Measurements from ENCODE around the gene PRRT4. TPM values are rescaled to one million over a fixed set of nuclear protein-coding genes. Genes with fewer than 3 reads are reported as not detected.

PRRT4 gene
- total RNA-seq, 1 donor from 2014 or later: 9.5 TPM

DNA sequence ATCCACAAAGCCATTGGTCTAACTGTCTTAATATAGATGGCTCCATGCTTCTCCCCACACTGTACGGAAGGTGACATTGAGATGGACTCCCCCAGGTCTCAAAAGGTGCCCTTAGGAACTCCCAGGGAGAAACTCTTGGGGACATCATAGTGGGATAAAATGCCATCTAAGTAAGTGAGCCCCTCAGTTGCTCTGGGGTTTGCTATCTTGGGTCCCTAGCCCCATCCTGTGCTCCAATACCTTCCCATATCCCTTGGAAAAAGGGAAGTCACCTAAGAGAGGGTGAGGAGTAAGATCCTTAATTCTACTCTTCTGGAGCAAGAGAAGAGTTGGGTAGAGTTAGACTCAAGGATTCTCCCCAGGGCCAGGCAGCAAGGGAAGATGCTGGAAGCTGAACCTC, 7.9 kb downstream of the PRRT4 start:
- peaks cover 15% of the 10 kb centered on the region for H3K4me1 Mint-ChIP-seq
- no peak for TF ChIP-seq CTCF (IDR thresholded peaks at IDR 0.05; ENCODE audit: unreplicated experiment)
- no peak overlapping the region for H3K27ac Mint-ChIP-seq
- peaks cover 4% of the 10 kb centered on the region for H3K27me3 Mint-ChIP-seq (ENCODE audit: low read depth)
- no peak overlapping the region for H3K4me3 Mint-ChIP-seq
- no peaks in the 10 kb centered on the region for H3K36me3 Mint-ChIP-seq
- H3K9me3 Mint-ChIP-seq: no peaks in the 10 kb centered on the region
- DNase-seq (ENCODE audit: low spot score in 2 of 2, unreplicated experiment in 2 of 2): no peak

DNA sequence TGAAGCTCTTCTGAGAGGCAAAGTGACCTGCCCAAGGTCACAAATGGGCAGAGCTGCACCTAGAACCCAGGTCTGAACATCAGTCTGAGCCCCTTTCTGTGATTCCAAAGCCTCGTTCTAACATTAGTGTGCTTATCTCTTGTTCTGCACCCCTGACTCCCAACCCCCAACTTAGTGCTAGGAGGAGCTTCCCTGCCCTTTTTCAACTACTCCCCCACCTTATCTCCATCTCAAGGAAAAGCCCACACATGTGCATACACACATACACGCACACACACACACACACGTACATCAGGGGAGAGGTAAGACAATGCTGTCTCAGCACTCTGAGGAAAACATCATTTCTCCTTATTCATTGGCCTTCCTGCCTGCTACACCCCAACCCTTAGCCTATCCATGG, 8.3 kb downstream of the PRRT4 start:
- peaks cover 15% of the 10 kb centered on the region for H3K4me1 Mint-ChIP-seq
- DNase-seq (ENCODE audit: low spot score in 2 of 2, unreplicated experiment in 2 of 2): no peak
- H3K9me3 Mint-ChIP-seq: no peaks in the 10 kb centered on the region
- no peaks in the 10 kb centered on the region for H3K36me3 Mint-ChIP-seq
- H3K4me3 Mint-ChIP-seq: no peak overlapping the region
- peaks cover 4% of the 10 kb centered on the region for H3K27me3 Mint-ChIP-seq (ENCODE audit: low read depth)
- no peak overlapping the region for H3K27ac Mint-ChIP-seq
- no peak for TF ChIP-seq CTCF (IDR thresholded peaks at IDR 0.05; ENCODE audit: unreplicated experiment)

DNA sequence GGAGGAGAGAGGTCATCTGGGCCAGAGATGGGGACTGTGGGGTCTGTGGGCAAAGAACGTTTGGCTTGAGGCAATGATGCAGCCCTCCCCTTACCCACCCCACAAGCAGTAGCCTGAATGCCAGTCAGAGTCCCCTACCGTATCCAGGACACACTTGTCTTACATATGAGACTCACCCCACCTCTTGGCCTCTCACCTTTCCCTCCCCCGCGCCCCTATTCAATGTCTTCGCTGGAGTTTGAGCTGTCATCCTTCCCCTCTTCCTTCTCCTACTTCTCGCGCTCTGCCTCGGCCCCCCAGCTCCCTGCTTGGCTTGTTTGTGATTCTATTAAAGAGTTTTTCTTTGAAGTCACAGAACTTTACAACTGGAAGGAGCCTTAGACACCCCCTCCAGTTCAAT, 8.9 kb downstream of the PRRT4 start:
- no peaks in the 10 kb centered on the region for H3K9me3 Mint-ChIP-seq
- peaks cover 15% of the 10 kb centered on the region for H3K4me1 Mint-ChIP-seq
- TF ChIP-seq CTCF (IDR thresholded peaks at IDR 0.05; ENCODE audit: unreplicated experiment): no peak
- no peak for DNase-seq (ENCODE audit: low spot score in 2 of 2, unreplicated experiment in 2 of 2)
- peaks cover 4% of the 10 kb centered on the region for H3K27me3 Mint-ChIP-seq (ENCODE audit: low read depth)
- no peak overlapping the region for H3K27ac Mint-ChIP-seq
- no peak overlapping the region for H3K4me3 Mint-ChIP-seq
- no peaks in the 10 kb centered on the region for H3K36me3 Mint-ChIP-seq

- no peak for DNase-seq (ENCODE audit: low spot score in 2 of 2, unreplicated experiment in 2 of 2)
- H3K27me3 Mint-ChIP-seq (ENCODE audit: low read depth): peaks cover 4% of the 10 kb centered on the region
- H3K36me3 Mint-ChIP-seq: no peaks in the 10 kb centered on the region
- H3K27ac Mint-ChIP-seq: no peak overlapping the region
- H3K9me3 Mint-ChIP-seq: no peaks in the 10 kb centered on the region
- H3K4me3 Mint-ChIP-seq: no peak overlapping the region
- TF ChIP-seq CTCF (IDR thresholded peaks at IDR 0.05; ENCODE audit: unreplicated experiment): no peak
- H3K4me1 Mint-ChIP-seq: peaks cover 12% of the 10 kb centered on the region
Observed at GRCh38 chr7:128352153-128352537, 9.3 kb downstream of the PRRT4 start.

DNA sequence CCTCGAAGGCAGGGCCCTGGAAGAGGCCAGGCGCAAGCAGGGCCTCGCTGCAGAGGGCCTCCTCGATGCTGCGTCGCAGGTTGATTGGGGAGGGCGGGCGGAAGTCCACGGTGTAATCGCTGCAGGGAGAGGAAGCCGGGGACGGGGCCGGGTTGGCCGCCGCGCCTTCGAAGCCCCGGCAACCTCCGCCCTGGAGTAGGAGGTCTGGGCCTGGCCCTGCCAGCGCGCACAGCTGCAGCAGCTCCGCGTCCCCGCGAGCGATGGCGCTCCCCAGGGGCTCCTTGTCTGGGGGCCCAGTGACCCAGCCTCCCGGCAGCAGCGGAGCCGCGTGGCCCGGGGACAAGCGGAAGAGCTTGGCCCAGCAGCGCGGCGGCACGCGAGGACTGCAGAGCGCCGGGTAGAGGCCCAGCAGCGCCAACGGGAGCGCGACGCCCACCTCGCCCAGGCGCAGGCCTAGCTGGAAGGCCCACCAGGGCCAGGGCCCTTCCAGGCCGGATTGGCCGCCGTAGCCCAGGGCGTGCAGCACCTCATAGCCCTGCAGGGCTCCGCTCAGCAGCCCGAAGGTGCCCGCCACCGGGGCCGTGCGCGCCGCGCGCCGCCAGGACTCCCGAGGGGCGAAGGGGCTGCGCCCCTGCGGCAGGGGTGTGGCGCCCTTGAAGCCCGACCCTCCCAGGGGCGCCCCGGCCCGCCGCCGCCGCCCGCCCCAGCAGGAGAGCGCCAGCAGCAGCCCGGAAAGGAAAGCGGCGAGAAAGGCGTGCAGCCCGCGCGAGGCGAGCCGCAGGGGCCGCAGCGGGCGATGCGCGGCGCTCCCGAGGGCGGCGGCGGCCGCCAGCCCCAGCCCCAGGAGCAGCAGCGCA, 10.0 kb downstream of the PRRT4 start:
- Mint-ChIP-seq H3K27ac (no peak overlapping the region), H3K4me1 (peaks cover 6% of the 10 kb centered on the region), H3K4me3 (no peak overlapping the region), H3K9me3 (no peaks in the 10 kb centered on the region), H3K27me3 (ENCODE audit: low read depth) (peaks cover 4% of the 10 kb centered on the region), H3K36me3 (no peaks in the 10 kb centered on the region)
- DNase-seq (ENCODE audit: low spot score in 2 of 2, unreplicated experiment in 2 of 2): no peak
- TF ChIP-seq CTCF (IDR thresholded peaks at IDR 0.05; ENCODE audit: unreplicated experiment): no peak
